HG02884 (cell line): ENCODE results near the gene SYT8.
"Not testable (repeated sequence)": the region's sequence is repeated elsewhere in the genome, so short reads cannot be mapped to it uniquely, and the experiment has no call there.

Experiments
- ATAC-seq: cut with Tn5 transposase; IDR thresholded peaks from one replicate; pipeline ENCODE4 v1.9.1; 2021; ENCODE audit warnings: mild to moderate bottlenecking, moderate library complexity; ENCODE audit not compliant: unreplicated experiment

Gene SYT8

GRCh38 chr11:1883346-1884302 is 48.8 kb downstream of the SYT8 start:
- no peak for ATAC-seq

GRCh38 chr11:1884303-1884700 is 49.5 kb downstream of the SYT8 start:
- ATAC-seq, result no peak

DNA sequence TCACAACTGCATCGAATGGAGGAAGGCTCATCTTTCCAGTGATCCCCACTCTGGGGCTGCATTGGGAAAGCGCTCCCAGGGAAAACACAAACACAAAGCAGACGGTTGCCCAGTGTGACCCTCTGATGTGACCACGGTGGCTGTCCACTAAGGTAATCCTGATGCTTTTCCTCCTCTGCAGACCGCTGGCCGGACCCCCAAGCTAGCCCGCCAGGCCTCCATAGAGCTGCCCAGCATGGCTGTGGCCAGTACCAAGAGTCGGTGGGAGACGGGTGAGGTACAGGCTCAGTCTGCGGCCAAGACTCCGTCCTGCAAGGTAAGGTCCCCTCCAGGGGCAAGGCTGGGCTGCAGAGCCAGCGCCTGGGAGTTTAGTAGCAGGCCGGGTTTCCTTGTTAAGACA is 51.8 kb downstream of the SYT8 start:
- not testable (repeated sequence) for ATAC-seq
